ENCODE results near the gene GNG12.

Gene GNG12

DNA sequence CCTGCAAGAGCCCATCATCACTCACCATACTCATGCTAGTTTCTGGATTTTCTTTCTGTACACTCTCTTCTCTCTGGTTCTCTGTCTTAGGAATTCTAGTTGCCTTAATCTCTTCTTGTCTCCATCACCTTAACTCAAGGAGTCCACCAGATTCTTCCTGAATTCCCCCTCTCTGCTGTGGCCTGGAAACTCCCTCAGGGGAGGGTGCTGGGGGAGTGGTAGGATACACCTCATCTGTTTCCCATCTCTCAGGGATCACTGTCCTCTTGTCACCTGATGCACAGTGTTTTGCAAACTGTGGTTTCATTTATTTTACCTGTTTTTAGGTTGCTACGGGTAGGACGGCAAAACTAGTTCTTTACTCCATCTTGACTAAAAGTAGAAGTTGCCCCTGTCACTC, 6.6 kb upstream of the GNG12 start:
- no peak for DNase-seq

DNA sequence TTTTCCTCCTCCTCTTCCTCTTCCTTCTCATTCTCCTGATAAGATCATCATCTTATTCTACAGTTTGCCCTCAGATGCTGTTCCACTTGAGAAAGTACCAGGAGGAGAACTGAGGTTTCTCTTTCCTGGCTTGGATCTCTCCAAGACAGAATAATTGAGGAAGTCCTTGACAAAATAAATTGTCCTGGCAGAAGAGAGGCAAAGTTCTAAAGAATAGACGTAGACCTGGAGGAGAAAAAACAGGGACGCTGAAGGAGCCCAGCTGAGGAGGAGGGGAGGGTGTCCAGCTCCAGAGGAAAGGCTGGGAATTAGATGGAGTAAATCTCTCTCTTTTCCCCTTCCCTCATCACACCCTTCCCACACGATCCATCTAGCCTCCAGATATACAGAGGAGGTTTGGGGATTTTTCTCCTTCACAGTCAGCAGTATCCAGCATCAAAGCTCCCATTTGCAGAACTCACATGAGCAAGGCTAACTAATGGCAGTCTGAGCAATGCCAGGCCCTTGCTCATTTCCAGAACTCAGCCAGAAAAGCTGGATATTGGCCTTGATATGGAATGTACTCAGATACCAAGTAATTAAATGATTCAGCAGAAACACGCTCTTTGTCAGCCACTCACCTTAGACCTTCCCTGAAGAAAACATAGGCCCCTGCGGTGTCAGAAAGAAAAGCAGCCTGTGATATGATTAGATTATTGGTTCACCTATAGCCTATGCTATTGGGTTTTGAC, 5.1 kb upstream of the GNG12 start:
- DNase-seq, result no peak

DNA sequence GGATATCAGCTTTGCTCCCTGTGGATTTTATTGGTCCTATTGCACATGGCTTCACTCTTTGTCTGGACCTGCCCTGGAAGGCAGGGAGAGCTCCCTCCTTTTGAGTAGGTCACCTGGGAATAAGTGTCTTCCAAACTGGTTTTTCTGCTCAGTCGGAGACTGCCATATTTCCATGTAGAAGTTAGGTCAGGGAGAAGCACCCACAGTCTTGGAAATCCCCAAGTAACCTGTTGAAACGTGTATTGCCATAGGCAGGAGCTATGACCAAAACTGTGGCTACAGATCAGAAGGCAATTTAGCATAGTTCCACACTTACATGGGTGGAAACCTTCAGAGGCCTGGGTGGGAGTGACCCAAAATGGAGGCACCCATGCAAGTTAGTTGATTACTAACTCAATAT, 3.5 kb upstream of the GNG12 start:
- no peak for DNase-seq

DNA sequence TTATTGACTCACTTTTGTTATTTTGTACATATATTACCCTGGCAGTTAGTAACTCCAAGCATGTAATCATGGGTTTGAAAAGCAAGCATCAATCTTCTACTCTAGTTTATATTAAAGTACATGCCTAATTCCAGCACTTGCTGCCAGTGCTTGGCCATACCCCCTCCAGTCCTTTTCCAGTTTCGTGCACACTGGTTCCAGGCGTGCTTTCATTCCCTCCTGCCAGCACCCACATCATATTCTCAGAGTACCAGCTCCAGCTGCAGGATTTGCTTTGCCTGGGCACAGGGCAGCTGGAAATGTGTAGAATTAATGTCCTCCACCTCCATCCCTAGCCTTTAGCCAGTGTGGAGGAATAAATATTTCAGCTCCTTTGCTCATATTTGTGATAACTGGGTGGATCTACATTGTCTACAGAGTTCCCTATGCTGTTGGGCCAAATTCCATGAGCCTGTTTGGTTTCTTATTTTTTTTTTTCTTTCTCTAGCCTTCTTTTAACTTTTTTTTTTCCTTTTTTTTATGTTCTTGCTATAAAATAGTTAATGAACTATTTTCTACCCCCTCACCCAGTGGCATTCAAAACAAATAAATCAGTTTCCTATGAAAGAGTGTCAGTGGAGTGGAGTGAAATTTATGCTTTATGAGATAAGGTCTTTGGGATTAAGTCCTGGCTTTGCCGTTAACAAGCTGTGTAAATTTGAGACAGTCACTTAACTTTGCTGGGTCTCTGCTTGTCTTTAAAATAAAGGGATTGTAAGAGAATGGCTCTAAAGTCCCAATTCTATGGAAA, 2.6 kb upstream of the GNG12 start:
- no peak for DNase-seq

DNA sequence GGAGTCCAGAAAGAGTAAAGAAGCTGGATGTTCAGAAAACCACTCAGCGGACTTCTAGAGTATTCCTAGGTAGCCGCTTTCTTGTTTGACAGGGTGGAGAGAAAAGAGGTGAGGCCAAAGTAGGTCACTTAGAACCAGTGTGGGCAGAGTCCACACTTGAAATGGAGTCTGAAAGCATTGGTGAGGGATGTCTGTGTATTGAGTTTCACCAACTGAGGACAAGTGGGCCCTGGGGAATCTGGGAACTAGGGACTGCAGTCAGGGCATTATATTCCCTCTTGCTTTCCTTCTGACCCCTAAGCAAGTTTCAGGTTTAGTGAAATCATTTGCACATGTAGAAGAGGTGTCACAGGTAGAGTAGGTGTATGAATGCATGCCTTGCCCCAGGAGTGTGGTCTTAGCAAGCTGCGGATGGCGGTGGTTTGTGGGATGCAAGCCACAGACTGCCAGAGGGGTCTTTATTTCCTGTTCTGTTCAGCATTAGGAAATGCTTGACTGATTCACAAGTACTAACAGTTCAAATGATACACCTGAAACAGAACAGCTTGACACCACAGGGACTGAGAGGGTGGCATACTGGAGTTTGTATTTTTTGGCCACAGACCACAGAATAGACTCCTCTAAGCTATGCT, 1.1 kb upstream of the GNG12 start:
- DNase-seq, result no peak

DNA sequence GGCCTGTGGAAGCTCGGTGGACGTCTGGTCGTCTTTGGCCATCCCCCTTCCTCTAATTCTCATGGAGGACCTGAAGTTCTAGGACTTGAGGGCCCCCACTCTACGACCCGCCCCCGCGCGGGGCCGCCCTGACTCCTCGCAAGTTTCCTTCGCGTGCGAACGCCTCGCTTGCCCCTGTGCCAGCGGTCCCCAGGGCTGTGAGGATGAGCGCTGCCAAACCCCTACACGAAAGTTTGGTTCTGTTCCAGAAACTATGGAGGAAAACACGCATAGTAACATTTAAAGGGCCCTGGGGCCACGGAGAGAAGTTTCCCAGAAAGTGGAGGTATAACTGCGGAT, 304 bp upstream of the GNG12 start:
- DNase-seq, result no peak

DNA sequence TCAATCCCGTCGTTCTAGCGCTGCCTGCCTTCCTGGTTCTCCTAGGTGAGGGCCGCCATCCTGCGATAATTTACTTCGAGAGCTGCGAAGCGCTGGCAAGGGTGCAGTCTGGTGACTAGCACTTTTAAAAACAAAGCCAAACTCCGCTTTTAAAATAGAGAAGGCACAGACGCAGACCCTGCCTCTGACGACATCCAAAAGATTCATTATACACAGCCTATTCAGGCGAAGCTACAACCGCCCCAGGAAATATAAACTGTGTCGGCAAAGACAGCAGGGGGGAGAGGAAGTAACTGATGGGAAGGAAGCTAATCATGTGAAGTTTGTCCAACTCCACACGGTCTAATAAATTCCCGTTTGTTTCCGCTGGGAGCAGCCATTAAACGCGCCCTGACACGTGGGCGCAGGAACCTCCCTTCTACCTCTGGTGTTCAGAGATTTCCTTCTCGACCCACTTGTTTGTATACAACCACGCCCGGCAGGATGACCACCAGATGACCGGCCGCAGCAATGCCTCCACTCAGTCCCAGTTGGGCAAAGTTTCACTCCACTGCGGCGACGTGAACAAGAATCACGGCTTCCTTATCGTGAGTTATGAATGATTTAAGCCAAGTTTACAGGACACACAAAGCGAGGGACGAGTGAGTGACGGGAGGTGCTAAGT, 1.3 kb downstream of the GNG12 start:
- no peak for DNase-seq

DNA sequence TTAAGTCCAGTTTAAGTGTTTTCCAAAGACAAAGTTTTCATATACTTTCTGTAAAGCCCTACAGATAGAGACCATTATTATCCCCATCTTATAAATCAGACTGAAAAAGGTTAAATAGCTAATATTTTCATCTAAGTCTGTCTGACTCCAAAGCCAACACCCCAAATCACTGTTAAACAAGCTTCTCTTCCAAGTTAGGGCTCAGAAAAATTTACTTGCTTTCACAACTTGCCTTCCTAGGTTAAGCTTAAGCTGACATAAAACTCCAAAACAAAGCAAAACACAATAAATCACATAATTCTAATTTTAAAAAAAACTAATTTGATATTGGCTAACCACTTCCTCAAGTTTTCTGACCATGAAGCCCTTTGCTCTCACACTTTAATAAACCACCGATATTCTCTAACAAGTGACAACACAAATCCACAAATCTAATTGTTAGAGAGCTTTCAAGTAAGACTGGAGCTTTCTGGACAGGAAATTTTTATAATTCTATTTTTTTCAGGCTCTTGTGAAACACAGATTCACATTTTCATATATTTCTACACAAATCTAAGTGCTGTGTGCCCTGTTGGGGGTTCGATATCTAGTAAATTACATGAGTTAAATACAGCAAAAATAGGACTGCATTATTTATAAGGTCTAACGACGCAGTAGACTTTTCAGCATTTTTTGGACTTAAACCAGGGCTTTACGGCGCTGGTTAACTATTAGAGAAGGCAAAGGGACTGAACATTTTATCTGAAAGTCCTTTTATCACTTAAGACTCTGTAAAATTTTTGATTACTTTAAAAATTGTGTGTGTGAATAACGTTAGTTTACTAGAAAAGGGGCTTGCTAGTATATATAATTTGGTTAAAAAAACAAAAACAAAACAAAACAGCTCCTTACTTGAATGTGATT, 2.1 kb downstream of the GNG12 start:
- DNase-seq, result no peak

DNA sequence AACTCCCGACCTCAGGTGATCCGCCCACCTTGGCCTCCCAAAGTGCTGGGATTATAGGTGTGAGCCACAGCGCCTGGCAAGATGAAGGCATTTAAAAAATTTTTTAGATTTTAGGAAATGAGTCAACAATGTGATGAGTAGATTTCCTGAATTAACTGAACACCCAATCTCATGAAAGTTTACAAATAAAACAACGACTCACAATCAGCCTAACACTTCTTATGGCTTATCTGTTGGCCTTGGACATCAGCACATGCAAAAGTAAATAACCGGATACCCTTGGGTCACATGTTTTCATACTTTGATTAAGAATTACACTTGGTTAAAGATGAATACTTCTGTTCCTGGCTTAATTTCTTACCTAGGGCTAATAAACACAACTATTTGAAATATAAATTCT, 3.0 kb downstream of the GNG12 start:
- DNase-seq, result no peak

DNA sequence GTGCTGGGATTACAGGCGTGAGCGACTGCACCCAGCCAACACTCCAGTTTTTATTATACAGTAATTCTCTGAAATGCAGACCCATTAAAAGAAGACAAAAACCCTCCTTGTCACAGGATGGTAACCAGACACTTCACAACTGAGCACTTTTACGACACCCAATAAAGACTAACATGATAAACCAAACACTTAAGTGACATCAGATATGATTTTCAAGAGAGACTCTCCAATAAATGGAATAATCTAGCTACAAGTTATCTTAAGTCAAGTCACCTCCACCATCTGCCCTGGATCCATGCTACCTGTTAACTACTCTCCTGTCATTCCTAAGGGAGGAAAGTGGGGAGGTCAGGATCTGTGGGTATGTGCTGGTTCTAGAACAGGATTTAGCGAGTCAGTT, 5.6 kb downstream of the GNG12 start:
- DNase-seq, result no peak

DNA sequence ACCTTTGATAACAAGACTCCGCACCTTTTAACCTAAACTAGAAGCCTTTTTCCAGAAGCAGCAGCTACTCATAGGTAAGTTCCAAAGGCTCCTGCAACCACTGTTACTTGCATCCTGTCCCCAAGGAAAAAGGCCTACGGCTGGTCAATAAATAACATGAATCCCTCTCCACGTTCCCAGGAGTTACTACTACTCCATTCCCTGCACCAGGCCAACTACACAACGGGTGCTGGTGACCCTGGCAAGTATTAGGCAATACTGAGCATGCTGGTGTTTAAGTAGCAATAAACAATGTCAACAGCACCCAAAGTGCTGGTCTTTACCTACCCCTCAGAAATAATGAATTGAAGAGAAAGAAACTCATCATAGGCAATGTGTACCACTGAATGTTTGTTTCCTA, 7.7 kb downstream of the GNG12 start:
- no peak for DNase-seq

DNA sequence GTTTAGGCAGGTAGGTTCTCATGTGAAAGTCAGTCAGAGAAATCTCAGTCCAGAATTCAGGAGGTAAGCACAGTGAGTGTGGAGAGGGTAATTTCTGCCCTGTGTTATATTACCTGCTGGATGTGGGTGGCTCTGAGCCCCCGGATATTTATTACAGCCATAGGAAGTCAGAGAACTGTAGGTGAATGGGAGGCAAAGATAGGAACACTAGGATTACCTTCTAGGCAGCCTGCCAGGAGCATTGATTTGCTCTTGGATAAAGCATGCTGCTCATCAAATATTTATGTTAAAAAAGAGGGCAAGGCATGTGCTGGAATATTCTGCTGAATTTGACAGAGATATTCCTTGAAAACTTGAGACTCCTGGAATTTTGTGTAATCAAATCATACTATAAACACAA, 8.5 kb downstream of the GNG12 start:
- no peak for DNase-seq

DNA sequence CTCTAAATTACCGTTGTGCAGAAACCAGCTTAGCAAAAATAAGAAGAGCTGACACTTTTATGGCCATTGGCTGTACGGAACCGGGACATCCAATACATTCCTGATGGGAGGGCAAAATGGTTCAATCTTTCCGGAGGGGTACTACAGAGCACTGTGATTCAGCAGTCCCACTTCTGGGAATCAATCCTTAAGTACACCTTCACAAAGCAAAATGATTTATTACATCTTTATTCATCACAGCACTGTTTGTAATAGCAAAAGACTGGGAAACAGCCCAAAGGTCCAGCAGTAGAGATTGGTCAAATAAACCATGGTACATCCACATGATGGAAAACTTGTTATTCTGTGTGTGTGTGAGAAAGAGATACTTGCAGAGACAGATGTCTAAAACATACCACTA, 9.7 kb downstream of the GNG12 start:
- DNase-seq, result no peak

DNA sequence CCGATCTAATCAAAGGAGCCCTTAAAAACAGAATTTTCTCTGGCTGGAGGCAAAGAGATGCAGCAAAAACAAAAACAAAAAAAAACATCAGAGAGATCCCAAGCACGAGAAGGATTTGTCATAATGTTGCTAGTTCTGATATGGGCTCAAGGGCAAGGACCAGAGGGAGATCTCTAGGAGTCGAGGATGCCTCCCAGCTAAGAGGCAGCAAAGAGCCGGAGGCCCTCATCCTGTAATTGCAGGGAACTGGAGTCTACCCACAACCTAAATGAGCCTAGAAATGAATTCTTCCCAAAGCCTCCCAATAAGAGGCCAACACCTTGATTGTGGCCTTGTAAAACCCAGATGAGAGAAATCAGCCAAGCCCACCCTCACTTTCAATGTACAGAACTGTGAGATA, 12.0 kb downstream of the GNG12 start:
- no peak for DNase-seq

DNA sequence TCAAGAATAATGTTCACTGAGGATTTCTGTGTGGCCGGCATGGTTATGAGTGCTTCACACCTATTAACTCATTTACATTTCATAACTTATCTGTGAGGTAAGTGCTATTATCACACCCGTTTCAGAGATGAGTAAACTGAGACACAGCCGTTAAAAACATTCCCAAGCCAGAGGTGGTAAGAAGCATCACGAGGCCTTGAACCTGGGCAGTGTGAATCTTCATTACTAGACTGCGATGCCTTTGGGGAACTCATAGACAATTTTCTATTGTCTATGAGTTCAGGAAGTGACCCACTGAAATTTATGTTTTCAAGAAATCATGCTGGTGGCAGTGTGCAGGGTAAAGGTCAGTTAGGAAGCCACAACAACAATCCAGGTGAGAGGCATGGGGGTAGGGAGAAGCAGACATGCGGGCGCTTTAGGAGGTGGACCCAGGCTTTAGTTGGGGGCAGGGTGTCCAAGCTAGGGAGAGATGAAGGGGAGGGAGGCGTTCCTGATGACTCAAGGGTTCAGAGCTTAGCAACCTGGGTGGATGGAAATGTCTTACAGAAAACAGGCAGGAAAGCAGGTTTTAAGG, 14.5 kb downstream of the GNG12 start:
- DNase-seq, result no peak

DNA sequence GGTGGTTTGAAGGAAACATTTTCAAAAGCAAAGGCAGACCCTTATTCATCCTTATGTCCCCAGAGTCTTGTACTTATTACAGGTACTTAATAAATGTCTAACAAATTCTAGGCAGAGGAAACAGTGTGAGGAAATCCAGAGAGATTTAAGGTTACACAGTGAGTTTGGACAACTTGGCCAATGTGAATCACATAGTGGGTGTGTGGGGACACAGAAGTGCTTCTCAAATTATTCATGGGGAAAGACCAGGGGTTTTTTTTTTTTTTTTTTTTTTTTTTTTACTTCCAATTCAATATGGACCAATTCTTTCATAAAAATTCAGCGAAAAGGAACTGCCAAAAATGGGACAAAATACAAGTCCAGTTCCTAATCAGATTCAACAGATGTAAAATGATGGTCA, 15.1 kb downstream of the GNG12 start:
- DNase-seq, result no peak

DNA sequence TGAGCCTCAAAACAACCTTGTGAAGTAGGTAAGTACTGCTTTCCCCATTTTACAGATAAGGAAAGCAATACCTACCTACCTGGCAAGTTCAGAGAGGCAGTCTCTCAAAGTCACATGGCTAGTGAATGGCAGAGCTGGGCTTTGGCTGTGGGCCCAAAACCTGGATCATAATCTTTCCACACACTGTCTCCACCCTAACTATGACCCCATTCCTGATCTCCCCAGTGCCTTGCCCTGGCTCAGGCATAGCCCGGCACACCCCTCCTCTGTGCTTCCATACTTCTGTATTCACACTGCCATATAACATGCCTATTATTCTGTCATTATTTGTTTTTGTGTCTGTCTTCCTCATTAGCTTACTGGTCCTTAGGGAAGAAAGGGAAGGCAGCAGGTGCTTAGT, 15.9 kb downstream of the GNG12 start:
- no peak for DNase-seq

DNA sequence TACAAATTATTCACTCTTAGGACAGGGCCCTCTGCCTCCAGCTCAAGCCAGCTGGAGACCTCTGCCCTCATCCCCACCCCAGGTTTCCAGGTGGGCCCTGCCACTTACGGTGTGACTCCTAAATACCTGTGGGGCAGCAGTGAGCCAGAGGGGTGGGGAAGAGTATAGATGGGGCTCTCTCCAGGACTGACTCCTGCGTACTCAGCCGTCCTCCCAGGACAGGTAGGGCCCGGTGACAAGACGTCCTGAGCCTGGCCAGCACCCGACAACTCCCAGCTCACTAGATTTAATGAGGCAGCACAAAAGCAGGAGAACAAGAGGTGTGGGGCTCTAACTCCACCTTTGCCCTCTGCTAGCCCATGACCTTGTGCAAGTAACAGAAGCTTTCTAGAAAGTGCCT, 16.8 kb downstream of the GNG12 start:
- no peak for DNase-seq

DNA sequence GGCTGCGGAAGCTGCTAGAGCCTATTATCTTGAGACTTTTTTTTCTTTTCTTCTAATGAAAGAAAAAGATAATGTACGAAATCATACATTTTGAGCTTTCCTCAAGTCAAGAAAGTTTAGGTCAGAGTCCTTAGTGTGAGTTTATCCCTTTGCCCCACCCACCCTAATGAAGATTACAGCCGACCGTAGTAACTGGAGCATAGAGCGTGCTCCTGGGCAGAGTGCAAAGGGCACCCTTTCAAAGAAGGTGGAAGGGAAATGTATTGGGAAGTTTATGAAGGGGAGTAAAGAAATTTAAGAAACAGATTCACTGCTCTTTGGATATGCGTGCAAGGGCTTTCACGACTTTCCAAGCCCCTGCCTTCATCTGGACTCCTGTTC, 17.2 kb downstream of the GNG12 start:
- no peak for DNase-seq

DNA sequence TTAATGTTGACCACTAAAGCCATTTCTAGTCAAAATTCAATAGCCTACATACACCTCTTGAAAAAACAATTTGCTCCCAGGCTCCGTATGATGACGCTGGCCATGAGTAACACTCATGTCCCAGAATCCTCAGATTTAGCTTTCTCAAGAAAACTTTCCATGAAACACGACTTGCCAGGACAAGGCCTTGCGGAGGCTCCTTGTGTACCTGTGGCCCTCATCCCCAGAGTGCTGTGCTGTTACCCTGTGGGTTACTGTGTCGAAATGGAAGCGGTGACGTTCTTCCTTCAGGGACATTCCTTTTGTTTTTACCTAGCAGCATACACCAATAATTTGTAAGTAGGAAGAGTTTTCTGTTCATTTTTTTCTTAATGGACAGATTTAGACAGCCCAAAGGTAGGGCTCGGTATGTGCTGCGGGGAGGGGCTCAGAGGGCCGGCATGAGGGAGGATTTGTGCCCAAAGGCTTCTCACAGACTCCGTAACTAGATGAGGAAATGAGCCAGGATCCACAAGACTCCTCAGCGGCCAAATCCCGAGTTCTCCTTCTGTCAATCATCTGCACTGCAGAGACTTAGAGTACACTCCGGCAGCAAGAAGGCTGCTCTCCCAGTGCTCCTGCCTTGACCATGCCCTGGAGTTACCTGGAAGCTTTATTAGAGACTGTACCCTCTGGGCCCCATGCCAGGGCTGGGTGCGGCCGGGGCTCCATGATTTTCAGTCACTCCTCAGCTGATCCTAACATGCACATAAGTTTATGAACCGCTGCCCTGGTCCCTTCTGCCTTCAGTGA, 17.8 kb downstream of the GNG12 start:
- no peak for DNase-seq

DNA sequence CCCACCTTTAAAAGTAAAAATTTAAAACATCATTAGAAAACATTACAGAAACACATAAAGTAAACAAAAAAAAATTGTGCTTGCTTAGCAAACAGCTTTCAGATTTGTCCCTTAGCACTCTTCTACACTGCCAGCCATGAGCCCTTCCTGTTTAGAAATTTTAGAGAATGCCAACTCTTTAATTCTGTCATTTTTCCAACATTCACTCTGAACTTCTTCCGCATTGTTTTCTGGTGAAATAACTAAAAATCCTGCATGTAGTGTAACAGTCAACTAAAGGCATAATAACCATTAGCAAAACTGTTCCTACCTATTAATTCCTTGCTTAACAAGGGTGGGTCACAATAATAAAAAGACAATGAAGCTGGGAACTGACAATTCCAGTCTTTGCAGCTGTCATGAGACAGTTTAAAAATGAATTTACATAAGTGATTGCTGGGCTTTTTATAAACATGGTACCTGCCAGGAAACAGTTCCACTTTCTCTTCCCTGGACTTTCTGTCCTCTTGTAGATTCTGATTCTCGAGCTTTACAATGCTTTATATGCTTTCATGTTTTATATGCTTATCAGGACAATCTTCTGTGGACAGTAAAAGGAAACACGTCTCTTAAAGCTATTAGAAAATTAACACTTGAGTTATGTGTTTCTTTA, 19.0 kb downstream of the GNG12 start:
- no peak for DNase-seq

All from NCI-H2081 treated with DMSO at 0.1 percent for 48 hours (cell line).